Naive thymus-derived CD4-positive, alpha-beta T cell (primary cell): Measurements from ENCODE around the gene AKAP13. TPM values are rescaled to one million over a fixed set of nuclear protein-coding genes. Genes with fewer than 3 reads are reported as not detected.

ENCODE experiments used
- ATAC-seq: fragments of 150-1000 bp; cut with Tn5 transposase; 2 replicates; pipeline ENCODE4 v1.10.0; 2021; ENCODE audit warnings: mild to moderate bottlenecking, moderate library complexity
- CTCF ChIA-PET: fragments of 350-600 bp; sonication (Branson Sonifier 250); formaldehyde crosslinking; loops from one replicate; lab custom pipeline; 2021; ENCODE audit warnings: antibody characterized with exemption; lab: Charles Lee
- POLR2A ChIA-PET: fragments of 350-600 bp; sonication (Branson Sonifier 250); formaldehyde crosslinking; loops from one replicate; lab custom pipeline; 2021; ENCODE audit warnings: antibody characterized with exemption, inconsistent platforms; lab: Charles Lee
- DNase-seq, 9 donors: peaks; one replicate each; pipeline versions ENCODE4 v3.0.0 to v3.0.0-alpha.2; 2020 to 2022; ENCODE audit warnings: mixed read lengths in 1 of 9
- H3K27ac ChIP-seq: one replicate; pipeline ENCODE4 v1.7.0; 2013; ENCODE audit warnings: mild to moderate bottlenecking, low read depth, low read length, moderate library complexity
- H3K27me3 ChIP-seq, 2 donors: one replicate each; pipeline ENCODE4 v1.7.0; 2013; ENCODE audit warnings: low read length in 2 of 2, mild to moderate bottlenecking in 2 of 2, moderate library complexity in 2 of 2; ENCODE audit not compliant: control insufficient read depth in 2 of 2, insufficient read depth in 2 of 2
- H3K36me3 ChIP-seq, 3 experiments: 1 replicate in 2 of 3; 2 replicates in 1 of 3; pipeline ENCODE4 v1.7.0; 2013; ENCODE audit warnings: low read length in 3 of 3, mild to moderate bottlenecking in 3 of 3, moderate library complexity in 1 of 3; ENCODE audit not compliant: insufficient read depth in 3 of 3, control insufficient read depth in 2 of 3
- H3K4me1 ChIP-seq, 2 donors: one replicate each; pipeline ENCODE4 v1.7.0; 2013; ENCODE audit warnings: low read length in 2 of 2, mild to moderate bottlenecking in 2 of 2, moderate library complexity in 1 of 2; ENCODE audit not compliant: control insufficient read depth in 2 of 2, insufficient read depth in 2 of 2
- H3K4me3 ChIP-seq: 2 replicates; pipeline ENCODE4 v1.7.0; 2013; ENCODE audit warnings: mild to moderate bottlenecking, low read length
- H3K9me3 ChIP-seq, 3 experiments: 1 replicate in 2 of 3; 2 replicates in 1 of 3; pipeline ENCODE4 v1.7.0; 2013; ENCODE audit warnings: low read length in 3 of 3; ENCODE audit not compliant: control insufficient read depth in 2 of 3
- H3K27ac Mint-ChIP-seq, 9 donors: one replicate each; pipeline ENCODE4 v1.8.0; 2020 to 2022; ENCODE audit warnings: mixed read lengths in 9 of 9, mild to moderate bottlenecking in 8 of 9, moderate library complexity in 5 of 9, inconsistent platforms in 2 of 9
- H3K27me3 Mint-ChIP-seq, 5 donors: one replicate each; pipeline ENCODE4 v1.8.0; 2021 to 2022; ENCODE audit warnings: mixed read lengths in 5 of 5, mild to moderate bottlenecking in 1 of 5
- H3K36me3 Mint-ChIP-seq, 5 donors: one replicate each; pipeline ENCODE4 v1.8.0; 2020 to 2022; ENCODE audit warnings: mixed read lengths in 5 of 5, mild to moderate bottlenecking in 3 of 5, inconsistent platforms in 1 of 5
- H3K4me1 Mint-ChIP-seq, 7 donors: one replicate each; pipeline ENCODE4 v1.8.0; 2020 to 2022; ENCODE audit warnings: mixed read lengths in 7 of 7, mild to moderate bottlenecking in 3 of 7, inconsistent platforms in 1 of 7
- H3K4me3 Mint-ChIP-seq, 10 donors: one replicate each; pipeline ENCODE4 v1.8.0; 2020 to 2022; ENCODE audit warnings: mild to moderate bottlenecking in 10 of 10, mixed read lengths in 10 of 10, moderate library complexity in 6 of 10, inconsistent platforms in 2 of 10
- H3K9me3 Mint-ChIP-seq, 11 donors: one replicate each; pipeline ENCODE4 v1.8.0; 2020 to 2022; ENCODE audit warnings: mixed read lengths in 11 of 11, mild to moderate bottlenecking in 4 of 11, inconsistent platforms in 1 of 11, moderate library complexity in 1 of 11
- intact Hi-C, 2 donors: fragments of 100-400 bp; cut with micrococcal nuclease; formaldehyde crosslinking; loops; one replicate each; pipeline ENCODE4 v1.15.1; 2023
- polyA plus RNA-seq, 2 donors: library from polyadenylated mRNA; unstranded; fragments of 300-500 nt; fragmentation: Illumina TruSeq; gene quantifications; one replicate each; pipeline ENCODE4 v1.2.3, GENCODE V29; 2021
- total RNA-seq, 6 experiments: library from RNA in 5 of 6; stranded (reverse) in 5 of 6; gene quantifications; 1 replicate in 5 of 6; 2 replicates in 1 of 6; pipeline ENCODE4 v1.2.3 and lab custom pipeline; 2021 to 2026

AKAP13 gene
- total and polyA plus RNA-seq, 7 experiments from 2014 or later = 108 to 400 (median 231) TPM

DNA sequence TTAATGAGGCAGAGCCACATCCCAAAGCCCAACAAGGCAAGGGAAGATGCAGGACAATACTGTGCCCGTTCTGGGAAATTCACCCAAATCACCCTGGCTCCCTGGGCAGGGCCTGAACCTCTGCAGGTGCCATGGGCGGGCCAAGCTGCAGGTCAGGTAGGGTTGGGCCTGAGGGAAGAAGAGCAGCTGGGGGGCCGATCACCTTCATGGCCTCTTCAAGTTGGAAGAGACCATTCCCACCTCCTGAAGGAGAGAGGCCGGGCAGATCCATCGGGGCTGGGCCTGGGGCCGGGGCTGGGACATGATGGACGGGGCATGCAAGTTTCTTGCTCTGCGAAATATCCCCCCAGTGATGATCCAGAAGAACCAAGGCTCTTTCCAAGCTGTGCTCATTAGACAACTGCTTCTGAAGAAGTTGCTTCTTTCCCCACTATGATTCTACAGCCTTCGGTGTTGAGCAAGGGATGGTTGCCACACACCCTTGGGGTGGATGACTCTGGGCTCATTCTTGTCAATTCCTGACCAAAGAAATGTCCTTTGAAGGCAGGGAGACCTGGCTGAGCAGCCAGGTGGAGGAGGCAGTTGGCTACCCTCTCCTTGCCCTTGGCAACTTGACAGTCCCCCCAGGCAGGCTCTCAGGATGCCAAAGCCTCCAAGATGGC is 376.1 kb downstream of the AKAP13 start:
- Histone ChIP-seq H3K36me3 (peaks cover 0 to 37% (median 0%) of the 10 kb centered on the region in 3 experiments), H3K9me3 (no peaks in the 10 kb centered on the region), H3K4me1 (peaks cover 0 to 4% of the 10 kb centered on the region in 2 donors), H3K27ac (no peak overlapping the region), H3K4me3 (no peak overlapping the region), H3K27me3 (no peaks in the 10 kb centered on the region)
- H3K27me3 Mint-ChIP-seq = no peaks in the 10 kb centered on the region
- H3K4me3 Mint-ChIP-seq = no peak overlapping the region
- DNase-seq = no peak
- POLR2A ChIA-PET = no interaction called here
- no peak overlapping the region for H3K27ac Mint-ChIP-seq
- peaks cover 0 to 24% (median 0%) of the 10 kb centered on the region in 5 donors for H3K36me3 Mint-ChIP-seq
- CTCF ChIA-PET = no interaction called here
- intact Hi-C loops = no loop called here
- peaks cover 0 to 2% (median 0%) of the 10 kb centered on the region in 11 donors for H3K9me3 Mint-ChIP-seq
- ATAC-seq = no peak
- H3K4me1 Mint-ChIP-seq = peaks cover 6 to 30% (median 25%) of the 10 kb centered on the region in 7 donors

DNA sequence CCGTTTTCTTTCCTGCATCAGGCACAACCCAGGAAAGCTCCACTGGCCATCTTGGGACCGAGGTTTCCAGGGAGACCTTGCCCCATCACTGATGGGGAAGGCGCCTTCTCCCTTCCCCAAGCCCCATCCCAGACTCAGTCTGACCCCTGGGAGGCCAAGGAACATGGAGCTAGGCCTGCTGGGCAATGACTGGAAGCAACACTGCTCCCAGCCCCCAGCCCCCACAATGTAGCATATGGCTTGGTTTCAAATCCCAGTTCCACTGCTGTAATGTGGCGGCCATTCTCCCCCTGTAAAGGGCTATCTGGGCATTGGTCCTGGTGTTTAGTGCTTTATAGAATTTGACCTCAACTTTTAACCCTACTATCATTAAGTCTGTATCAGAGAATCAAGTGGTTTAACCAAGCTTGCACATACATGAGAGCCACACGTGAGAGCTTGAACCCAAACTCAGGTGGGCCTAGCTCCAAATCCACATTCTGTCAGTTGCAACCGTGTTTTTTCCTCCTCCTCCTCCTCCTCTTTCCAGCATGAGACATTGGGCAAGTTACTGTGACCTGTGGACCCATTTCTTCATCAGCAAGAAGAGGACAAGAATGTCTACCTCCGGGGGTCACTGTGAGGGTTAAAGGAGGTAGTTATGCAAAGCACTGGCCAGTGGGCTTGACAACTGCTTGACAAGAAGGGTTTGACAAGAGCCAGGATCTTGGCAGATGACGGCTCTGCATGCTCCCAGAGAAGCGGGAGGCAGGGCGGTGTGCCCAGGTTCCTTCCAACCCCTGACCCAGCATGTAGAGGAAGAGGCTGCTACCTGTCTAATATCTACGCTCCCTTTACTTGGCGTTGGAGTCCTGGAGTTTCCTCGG is 376.9 kb downstream of the AKAP13 start:
- intact Hi-C loops = no loop called here
- Histone ChIP-seq H3K27me3 (no peaks in the 10 kb centered on the region), H3K36me3 (peaks cover 0 to 44% (median 0%) of the 10 kb centered on the region in 3 experiments), H3K4me3 (no peak overlapping the region), H3K9me3 (no peaks in the 10 kb centered on the region), H3K27ac (no peak overlapping the region), H3K4me1 (no peaks in the 10 kb centered on the region)
- DNase-seq = no peak
- POLR2A ChIA-PET = no interaction called here
- CTCF ChIA-PET = no interaction called here
- H3K4me1 Mint-ChIP-seq = peaks cover 6 to 25% (median 21%) of the 10 kb centered on the region in 7 donors
- no peaks in the 10 kb centered on the region for H3K27me3 Mint-ChIP-seq
- H3K36me3 Mint-ChIP-seq = peaks cover 0 to 26% (median 0%) of the 10 kb centered on the region in 5 donors
- no peak overlapping the region for H3K27ac Mint-ChIP-seq
- no peak overlapping the region for H3K4me3 Mint-ChIP-seq
- peaks cover 0 to 2% (median 0%) of the 10 kb centered on the region in 11 donors for H3K9me3 Mint-ChIP-seq
- ATAC-seq = no peak

- no peak overlapping the region for H3K27ac ChIP-seq
- ChIA-PET CTCF (no interaction called here), POLR2A (no interaction called here)
- Mint-ChIP-seq H3K27me3 (no peaks in the 10 kb centered on the region), H3K9me3 (peaks cover 0 to 2% (median 0%) of the 10 kb centered on the region in 11 donors), H3K36me3 (peaks cover 0 to 29% (median 0%) of the 10 kb centered on the region in 5 donors), H3K27ac (no peak overlapping the region), H3K4me1 (peaks cover 3 to 18% (median 15%) of the 10 kb centered on the region in 7 donors), H3K4me3 (no peak overlapping the region)
- H3K4me3 ChIP-seq = no peak overlapping the region
- intact Hi-C loops = no loop called here
- no peaks in the 10 kb centered on the region for H3K27me3 ChIP-seq
- DNase-seq (no peak), ATAC-seq (no peak)
- no peaks in the 10 kb centered on the region for H3K9me3 ChIP-seq
- H3K4me1 ChIP-seq = no peaks in the 10 kb centered on the region
- peaks cover 0 to 52% (median 0%) of the 10 kb centered on the region in 3 experiments for H3K36me3 ChIP-seq
Measured at GRCh38 chr15:85757939-85758654, 377.7 kb downstream of the AKAP13 start.

GRCh38 chr15:85758655-85758978 is 378.2 kb downstream of the AKAP13 start:
- no peak for ATAC-seq
- POLR2A ChIA-PET = no interaction called here
- no peaks in the 10 kb centered on the region for H3K9me3 ChIP-seq
- no peaks in the 10 kb centered on the region for H3K9me3 Mint-ChIP-seq
- intact Hi-C loops = no loop called here
- no peak overlapping the region for H3K27ac Mint-ChIP-seq
- no peak for DNase-seq
- H3K36me3 Mint-ChIP-seq = peaks cover 0 to 29% (median 0%) of the 10 kb centered on the region in 5 donors
- H3K27me3 ChIP-seq = no peaks in the 10 kb centered on the region
- no peak overlapping the region for H3K4me3 ChIP-seq
- CTCF ChIA-PET = no interaction called here
- peaks cover 0 to 57% (median 0%) of the 10 kb centered on the region in 3 experiments for H3K36me3 ChIP-seq
- H3K27ac ChIP-seq = no peak overlapping the region
- peaks cover 0 to 13% (median 10%) of the 10 kb centered on the region in 7 donors for H3K4me1 Mint-ChIP-seq
- H3K4me3 Mint-ChIP-seq = no peak overlapping the region
- H3K27me3 Mint-ChIP-seq = no peaks in the 10 kb centered on the region
- H3K4me1 ChIP-seq = no peaks in the 10 kb centered on the region

GRCh38 chr15:85759376-85759775 is 379.0 kb downstream of the AKAP13 start:
- H3K9me3 Mint-ChIP-seq = no peaks in the 10 kb centered on the region
- H3K27me3 Mint-ChIP-seq = no peaks in the 10 kb centered on the region
- ATAC-seq (no peak), DNase-seq (no peak)
- no peak overlapping the region for H3K27ac Mint-ChIP-seq
- no peaks in the 10 kb centered on the region for H3K4me1 ChIP-seq
- H3K4me3 ChIP-seq = no peak overlapping the region
- H3K27ac ChIP-seq = no peak overlapping the region
- peaks cover 0 to 7% (median 6%) of the 10 kb centered on the region in 7 donors for H3K4me1 Mint-ChIP-seq
- no peaks in the 10 kb centered on the region for H3K9me3 ChIP-seq
- POLR2A ChIA-PET = no interaction called here
- peaks cover 0 to 29% (median 0%) of the 10 kb centered on the region in 5 donors for H3K36me3 Mint-ChIP-seq
- H3K4me3 Mint-ChIP-seq = no peak overlapping the region
- H3K36me3 ChIP-seq = peaks cover 0 to 62% (median 0%) of the 10 kb centered on the region in 3 experiments
- intact Hi-C loops = no loop called here
- no peaks in the 10 kb centered on the region for H3K27me3 ChIP-seq
- CTCF ChIA-PET = no interaction called here

GRCh38 chr15:85760049-85760448 is 379.6 kb downstream of the AKAP13 start:
- H3K4me3 Mint-ChIP-seq = no peak overlapping the region
- Histone ChIP-seq H3K27me3 (no peaks in the 10 kb centered on the region), H3K4me1 (no peaks in the 10 kb centered on the region), H3K27ac (no peak overlapping the region), H3K36me3 (peaks cover 0 to 68% (median 0%) of the 10 kb centered on the region in 3 experiments), H3K9me3 (no peaks in the 10 kb centered on the region), H3K4me3 (no peak overlapping the region)
- H3K4me1 Mint-ChIP-seq = peaks cover 0 to 6% (median 3%) of the 10 kb centered on the region in 7 donors
- H3K36me3 Mint-ChIP-seq = peaks cover 0 to 24% (median 0%) of the 10 kb centered on the region in 5 donors
- POLR2A ChIA-PET = interaction anchor here (0.6 kb wide), 1 partner anchor 40 kb away, joined by 7 read pairs; no protein-coding TSS in a partner anchor
- DNase-seq = no peak
- no peak for ATAC-seq
- intact Hi-C loops = loop anchor here (1.0 kb wide), 1 partner anchor 80 kb away; no protein-coding TSS in a partner anchor
- H3K27ac Mint-ChIP-seq = no peak overlapping the region
- CTCF ChIA-PET = no interaction called here
- H3K9me3 Mint-ChIP-seq = no peaks in the 10 kb centered on the region
- no peaks in the 10 kb centered on the region for H3K27me3 Mint-ChIP-seq
